NCI-H2196 treated with DMSO at 0.1 percent for 48 hours (cell line): Measurements from ENCODE around the gene TRAF3IP3.

Experiments
- DNase-seq: peaks from one replicate; lab custom pipeline; 2025; ENCODE audit not compliant: unreplicated experiment; lab: John Stamatoyannopoulos, UW

TRAF3IP3 gene

GRCh38 chr1:209755926-209756614 is at the start of gene TRAF3IP3:
Gene TRAF3IP3 (plus strand): TSS chr1:209756053. CDS start chr1:209760040, 3,987 bp downstream.
- no peak for DNase-seq

GRCh38 chr1:209706622-209707021 is 49.2 kb upstream of the TRAF3IP3 start:
- no peak for DNase-seq

- DNase-seq, result no peak
Measured at GRCh38 chr1:209707308-209707707, 48.5 kb upstream of the TRAF3IP3 start.

GRCh38 chr1:209708297-209708696 is 47.6 kb upstream of the TRAF3IP3 start:
- DNase-seq, result no peak

- no peak for DNase-seq
Measured at GRCh38 chr1:209710093-209710492, 45.8 kb upstream of the TRAF3IP3 start.

- no peak for DNase-seq
Measured at GRCh38 chr1:209710847-209711246, 45.0 kb upstream of the TRAF3IP3 start.

- DNase-seq, result no peak
Measured at GRCh38 chr1:209714338-209714737, 41.5 kb upstream of the TRAF3IP3 start.

- no peak for DNase-seq
Measured at GRCh38 chr1:209715314-209715713, 40.5 kb upstream of the TRAF3IP3 start.

GRCh38 chr1:209717818-209718217 is 38.0 kb upstream of the TRAF3IP3 start:
- no peak for DNase-seq

GRCh38 chr1:209720326-209720725 is 35.5 kb upstream of the TRAF3IP3 start:
- DNase-seq, result no peak

- DNase-seq, result no peak
Measured at GRCh38 chr1:209720826-209721225, 35.0 kb upstream of the TRAF3IP3 start.

- no peak for DNase-seq
Measured at GRCh38 chr1:209721323-209721722, 34.5 kb upstream of the TRAF3IP3 start.

GRCh38 chr1:209723265-209723664 is 32.6 kb upstream of the TRAF3IP3 start:
- no peak for DNase-seq

GRCh38 chr1:209723756-209724693 is 31.8 kb upstream of the TRAF3IP3 start:
- DNase-seq, result no peak

- DNase-seq, result no peak
Measured at GRCh38 chr1:209727286-209727685, 28.6 kb upstream of the TRAF3IP3 start.

GRCh38 chr1:209727785-209728184 is 28.1 kb upstream of the TRAF3IP3 start:
- no peak for DNase-seq

GRCh38 chr1:209728466-209728865 is 27.4 kb upstream of the TRAF3IP3 start:
- DNase-seq, result no peak

- no peak for DNase-seq
Measured at GRCh38 chr1:209729436-209729835, 26.4 kb upstream of the TRAF3IP3 start.

GRCh38 chr1:209732725-209733124 is 23.1 kb upstream of the TRAF3IP3 start:
- no peak for DNase-seq

- no peak for DNase-seq
Measured at GRCh38 chr1:209733409-209734192, 22.3 kb upstream of the TRAF3IP3 start.

GRCh38 chr1:209736490-209737117 is 19.2 kb upstream of the TRAF3IP3 start:
- DNase-seq, result no peak
